Measurements from ENCODE around the gene LGSN.
"Not testable (repeated sequence)": the region's sequence is repeated elsewhere in the genome, so short reads cannot be mapped to it uniquely, and the experiment has no call there.

Gene LGSN

DNA sequence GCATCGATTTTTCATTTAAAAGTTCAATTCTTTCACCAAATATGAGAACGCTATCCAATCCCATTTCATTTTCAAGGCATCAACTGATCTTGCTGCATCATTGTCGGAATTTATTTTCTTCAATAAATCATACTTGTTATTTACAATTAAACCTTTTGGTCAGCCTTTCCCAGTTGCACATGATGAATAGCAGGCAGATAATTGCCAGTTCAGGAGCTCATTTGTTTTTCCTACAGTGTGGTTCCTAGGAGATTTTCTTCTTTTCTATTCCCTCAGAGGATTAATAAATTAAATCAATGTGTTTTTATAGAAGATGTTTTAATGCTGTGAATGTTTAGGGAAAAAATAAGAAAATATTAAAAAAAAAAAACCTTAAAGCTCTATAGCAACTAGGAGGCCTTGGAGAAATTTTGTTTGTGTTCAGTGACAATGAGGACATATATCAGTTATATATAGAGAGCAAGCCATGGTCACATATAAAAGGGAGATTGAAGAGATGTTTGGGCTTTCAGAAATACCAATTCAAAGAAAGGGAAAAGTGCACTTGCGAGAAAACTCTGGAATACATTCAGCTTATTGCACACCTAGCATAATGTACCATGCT is 30.4 kb downstream of the LGSN start:
- Histone ChIP-seq H3K4me1 (ENCODE audit: control insufficient read depth in 1 of 2, insufficient read depth in 1 of 2, low read depth in 1 of 2, low read length in 1 of 2) (no peaks in the 10 kb centered on the region), H3K27ac (no peak overlapping the region), H3K27me3 (no peaks in the 10 kb centered on the region), H3K4me3 (ENCODE audit: low read depth in 1 of 2, low read length in 1 of 2) (no peak overlapping the region), H3K36me3 (no peaks in the 10 kb centered on the region), H3K9me3 (no peaks in the 10 kb centered on the region)
- TF ChIP-seq, protein P1, sequence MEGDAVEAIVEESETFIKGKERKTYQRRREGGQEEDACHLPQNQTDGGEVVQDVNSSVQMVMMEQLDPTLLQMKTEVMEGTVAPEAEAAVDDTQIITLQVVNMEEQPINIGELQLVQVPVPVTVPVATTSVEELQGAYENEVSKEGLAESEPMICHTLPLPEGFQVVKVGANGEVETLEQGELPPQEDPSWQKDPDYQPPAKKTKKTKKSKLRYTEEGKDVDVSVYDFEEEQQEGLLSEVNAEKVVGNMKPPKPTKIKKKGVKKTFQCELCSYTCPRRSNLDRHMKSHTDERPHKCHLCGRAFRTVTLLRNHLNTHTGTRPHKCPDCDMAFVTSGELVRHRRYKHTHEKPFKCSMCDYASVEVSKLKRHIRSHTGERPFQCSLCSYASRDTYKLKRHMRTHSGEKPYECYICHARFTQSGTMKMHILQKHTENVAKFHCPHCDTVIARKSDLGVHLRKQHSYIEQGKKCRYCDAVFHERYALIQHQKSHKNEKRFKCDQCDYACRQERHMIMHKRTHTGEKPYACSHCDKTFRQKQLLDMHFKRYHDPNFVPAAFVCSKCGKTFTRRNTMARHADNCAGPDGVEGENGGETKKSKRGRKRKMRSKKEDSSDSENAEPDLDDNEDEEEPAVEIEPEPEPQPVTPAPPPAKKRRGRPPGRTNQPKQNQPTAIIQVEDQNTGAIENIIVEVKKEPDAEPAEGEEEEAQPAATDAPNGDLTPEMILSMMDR (IDR thresholded peaks at IDR 0.05) = no peak

GRCh38 chr6:63280639-63281180 is 39.1 kb downstream of the LGSN start:
- Histone ChIP-seq H3K27me3 (no peaks in the 10 kb centered on the region), H3K4me1 (ENCODE audit: control insufficient read depth in 1 of 2, insufficient read depth in 1 of 2, low read depth in 1 of 2, low read length in 1 of 2) (no peaks in the 10 kb centered on the region), H3K4me3 (ENCODE audit: low read depth in 1 of 2, low read length in 1 of 2) (no peak overlapping the region), H3K27ac (no peak overlapping the region), H3K9me3 (no peaks in the 10 kb centered on the region), H3K36me3 (no peaks in the 10 kb centered on the region)
- TF ChIP-seq, protein P1 (IDR thresholded peaks at IDR 0.05) = no peak

DNA sequence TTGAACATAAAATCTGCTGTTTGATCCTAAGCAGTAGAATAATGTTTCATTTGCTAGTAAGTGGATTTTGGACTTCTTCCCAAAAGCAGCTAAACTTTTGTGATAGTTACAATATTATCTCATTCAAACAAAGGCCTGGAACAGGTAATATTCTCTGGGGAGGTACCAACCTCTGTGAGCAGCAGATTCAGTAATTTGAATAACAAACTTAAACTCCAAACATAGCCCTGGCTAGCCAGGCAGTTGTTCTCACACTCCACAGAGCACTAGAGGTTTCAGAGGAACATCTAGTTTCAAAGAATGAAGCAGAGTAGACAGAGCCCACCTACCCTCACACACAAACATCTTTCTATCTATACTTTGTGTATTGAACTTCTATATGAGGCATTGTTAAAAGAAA is 40.9 kb downstream of the LGSN start:
- TF ChIP-seq, protein P1 (IDR thresholded peaks at IDR 0.05) = no peak
- no peaks in the 10 kb centered on the region for H3K4me1 ChIP-seq (ENCODE audit: control insufficient read depth in 1 of 2, insufficient read depth in 1 of 2, low read depth in 1 of 2, low read length in 1 of 2)
- no peak overlapping the region for H3K4me3 ChIP-seq (ENCODE audit: low read depth in 1 of 2, low read length in 1 of 2)
- H3K27me3 ChIP-seq = no peaks in the 10 kb centered on the region
- no peak overlapping the region for H3K27ac ChIP-seq
- no peaks in the 10 kb centered on the region for H3K36me3 ChIP-seq
- no peaks in the 10 kb centered on the region for H3K9me3 ChIP-seq

DNA sequence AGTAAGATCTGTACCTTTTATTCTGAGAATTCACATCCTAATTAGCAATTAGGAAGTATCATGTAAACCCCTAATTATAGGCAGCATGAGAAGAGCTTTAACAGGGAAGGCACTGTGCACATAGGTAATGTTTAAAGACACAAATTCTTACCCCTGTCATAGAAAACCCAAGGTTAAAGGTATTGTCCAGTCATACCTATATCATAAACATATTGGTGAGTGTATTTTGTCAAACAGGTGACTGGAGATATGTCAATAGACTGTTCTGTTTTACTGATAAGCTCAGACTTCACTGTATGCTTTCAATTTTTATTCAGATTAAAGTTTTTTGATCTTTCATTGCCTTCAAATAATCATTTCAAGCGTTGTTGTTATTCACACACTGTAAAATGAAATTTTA is 43.8 kb downstream of the LGSN start:
- H3K4me1 ChIP-seq (ENCODE audit: control insufficient read depth in 1 of 2, insufficient read depth in 1 of 2, low read depth in 1 of 2, low read length in 1 of 2) = no peaks in the 10 kb centered on the region
- no peaks in the 10 kb centered on the region for H3K27me3 ChIP-seq
- no peak overlapping the region for H3K4me3 ChIP-seq (ENCODE audit: low read depth in 1 of 2, low read length in 1 of 2)
- H3K36me3 ChIP-seq = no peaks in the 10 kb centered on the region
- TF ChIP-seq, protein P1 (IDR thresholded peaks at IDR 0.05) = no peak
- H3K9me3 ChIP-seq = no peaks in the 10 kb centered on the region
- H3K27ac ChIP-seq = no peak overlapping the region

GRCh38 chr6:63274795-63275430 is 44.9 kb downstream of the LGSN start:
- H3K9me3 ChIP-seq; H3K36me3 ChIP-seq; H3K4me1 ChIP-seq (ENCODE audit: control insufficient read depth in 1 of 2, insufficient read depth in 1 of 2, low read depth in 1 of 2, low read length in 1 of 2); H3K27ac ChIP-seq; H3K27me3 ChIP-seq; H3K4me3 ChIP-seq (ENCODE audit: low read depth in 1 of 2, low read length in 1 of 2): not testable (repeated sequence)

DNA sequence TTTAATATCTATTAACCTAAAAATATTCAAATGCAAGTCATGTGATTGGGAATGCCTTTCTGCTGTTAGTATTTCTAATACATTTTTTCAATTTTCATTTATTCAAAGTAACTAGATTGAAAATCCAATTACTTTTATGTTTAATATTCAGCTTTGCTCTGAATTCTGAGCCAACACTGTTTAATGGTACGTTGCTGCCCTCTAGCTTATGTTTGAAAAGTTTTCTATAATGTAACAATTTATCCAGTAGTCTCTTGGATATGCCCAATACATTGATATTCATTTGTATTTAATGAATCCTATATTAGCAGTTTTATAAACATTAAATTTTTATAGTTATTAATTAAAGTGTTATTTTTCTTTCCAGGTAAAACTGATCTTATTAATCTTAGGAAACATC is 47.4 kb downstream of the LGSN start:
- H3K36me3 ChIP-seq = no peaks in the 10 kb centered on the region
- no peaks in the 10 kb centered on the region for H3K27me3 ChIP-seq
- H3K4me3 ChIP-seq (ENCODE audit: low read depth in 1 of 2, low read length in 1 of 2) = no peak overlapping the region
- TF ChIP-seq, protein P1 (IDR thresholded peaks at IDR 0.05) = no peak
- H3K4me1 ChIP-seq (ENCODE audit: control insufficient read depth in 1 of 2, insufficient read depth in 1 of 2, low read depth in 1 of 2, low read length in 1 of 2) = no peaks in the 10 kb centered on the region
- no peaks in the 10 kb centered on the region for H3K9me3 ChIP-seq
- H3K27ac ChIP-seq = no peak overlapping the region

Data from neutrophil (primary cell).